Spleen (tissue), 11 donors: ENCODE measurements around the gene SLC44A4. TPM values are rescaled to one million over a fixed set of nuclear protein-coding genes. Genes with fewer than 3 reads are reported as not detected.
"Not testable (repeated sequence)": the region's sequence is repeated elsewhere in the genome, so short reads cannot be mapped to it uniquely, and the experiment has no call there.

Experiments
- DNase-seq: peaks from one replicate; pipeline ENCODE4 v3.0.0-alpha.2; 2020
- H3K27ac ChIP-seq, 8 donors: fragments of 200-600 bp; sonication (generic) in 7 of 8; 1 replicate in 4 of 8; 2 replicates in 4 of 8; pipeline versions ENCODE4 v1.5.0 to v1.8.0; 2016 to 2021; ENCODE audit warnings: inconsistent platforms in 4 of 8, mild to moderate bottlenecking in 4 of 8, moderate library complexity in 1 of 8
- H3K27me3 ChIP-seq, 7 donors: fragments of 200-600 bp; sonication (generic) in 6 of 7; replicated peaks in 1 of 7; 1 replicate in 4 of 7; 2 replicates in 3 of 7; pipeline versions ENCODE4 v1.5.0 to v1.8.0; 2016 to 2021; ENCODE audit warnings: inconsistent platforms in 3 of 7, mild to moderate bottlenecking in 1 of 7
- H3K36me3 ChIP-seq, 6 donors: fragments of 200-600 bp; sonication (generic) in 5 of 6; 1 replicate in 4 of 6; 2 replicates in 2 of 6; pipeline versions ENCODE4 v1.5.0 to v1.8.0; 2016 to 2021; ENCODE audit warnings: inconsistent platforms in 2 of 6
- H3K4me1 ChIP-seq, 6 donors: fragments of 200-600 bp; sonication (generic) in 5 of 6; 1 replicate in 3 of 6; 2 replicates in 3 of 6; pipeline versions ENCODE4 v1.5.0 to v1.8.0; 2016 to 2021; ENCODE audit warnings: inconsistent platforms in 3 of 6
- H3K4me3 ChIP-seq, 8 donors: fragments of 200-600 bp; sonication (generic) in 7 of 8; 1 replicate in 4 of 8; 2 replicates in 4 of 8; pipeline versions ENCODE4 v1.5.0 to v1.8.0; 2016 to 2021; ENCODE audit warnings: inconsistent platforms in 4 of 8, mild to moderate bottlenecking in 4 of 8, moderate library complexity in 2 of 8
- H3K9me3 ChIP-seq, 8 donors: fragments of 200-600 bp; sonication (generic) in 7 of 8; 1 replicate in 4 of 8; 2 replicates in 4 of 8; pipeline versions ENCODE4 v1.5.0 to v1.8.0; 2016 to 2021; ENCODE audit warnings: inconsistent platforms in 4 of 8
- POLR2A ChIP-seq, 3 donors: fragments of 450-650 bp; IDR thresholded peaks; one replicate each; pipeline ENCODE4 v1.5.1; 2017; ENCODE audit warnings: antibody characterized with exemption in 3 of 3, mild to moderate bottlenecking in 1 of 3
- POLR2AphosphoS5 ChIP-seq, 3 donors: sonication (generic); formaldehyde crosslinking; IDR thresholded peaks; one replicate each; pipeline ENCODE4 v1.5.1; 2017; ENCODE audit warnings: antibody characterized with exemption in 3 of 3
- WGBS, 5 donors: extraction: QIAGEN DNeasy Blood & Tissue Kit in 3 of 5; methylation state at CpG; one replicate each; pipeline versions ENCODE4 v1.1.5 to v1.1.7; 2013 to 2018; 5-methylcytosine and 5-hydroxymethylcytosine counted together
- intact Hi-C: fragments of 100-400 bp; cut with DNase I; formaldehyde crosslinking; loops from one replicate; pipeline ENCODE4 v1.15.0; 2023; ENCODE audit warnings: low total_unique reads
- polyA plus RNA-seq, 3 donors: library from polyadenylated mRNA; stranded (reverse); fragments of 200-250 nt; gene quantifications; one replicate each; pipeline ENCODE4 v1.2.1, GENCODE V29; 2013
- total RNA-seq, 7 donors: library from RNA; depleted of rRNA in 3 of 7; stranded (reverse); fragments of >200 nt in 3 of 7; fragmentation: NEBNext Ultra II Directional in 4 of 7; extraction: Animal tissue kit (Norgen Biotek cat#: 25700) in 4 of 7; gene quantifications; one replicate each; pipeline versions ENCODE4 v1.1.0 to v1.2.1, GENCODE V29; 2016 to 2021
- TF ChIP-seq, protein P1 (sequence below), 11 experiments: fragments of 200-600 bp in 7 of 11; fragments of 450-650 bp in 4 of 11; sonication (generic) in 4 of 11; IDR thresholded peaks in 8 of 11; conservative IDR thresholded peaks in 3 of 11; 1 replicate in 7 of 11; 2 replicates in 4 of 11; pipeline versions ENCODE4 v1.4.0 to v1.8.0; 2016 to 2021; ENCODE audit warnings: antibody characterized with exemption in 11 of 11, inconsistent platforms in 4 of 11, mild to moderate bottlenecking in 1 of 11
- donor health status: healthy with polysubstance abuse.
- donor health status: DM: no; HTN: no; CAD: no; lungs with moderate emphysema.
- donor health status: DM: no; HTN: no; CAD: no.
- donor health status: Bipolar disorder and iron deficiency.
- donor health status: healthy.
- donor health status: DM: no; HTN: no; CAD: no.
- donor health status: DM: yes; HTN: yes; CAD: no.

The SLC44A4 gene
- total and polyA plus RNA-seq, 10 donors = 0.20 to 5.9 (median 2.6) TPM

DNA sequence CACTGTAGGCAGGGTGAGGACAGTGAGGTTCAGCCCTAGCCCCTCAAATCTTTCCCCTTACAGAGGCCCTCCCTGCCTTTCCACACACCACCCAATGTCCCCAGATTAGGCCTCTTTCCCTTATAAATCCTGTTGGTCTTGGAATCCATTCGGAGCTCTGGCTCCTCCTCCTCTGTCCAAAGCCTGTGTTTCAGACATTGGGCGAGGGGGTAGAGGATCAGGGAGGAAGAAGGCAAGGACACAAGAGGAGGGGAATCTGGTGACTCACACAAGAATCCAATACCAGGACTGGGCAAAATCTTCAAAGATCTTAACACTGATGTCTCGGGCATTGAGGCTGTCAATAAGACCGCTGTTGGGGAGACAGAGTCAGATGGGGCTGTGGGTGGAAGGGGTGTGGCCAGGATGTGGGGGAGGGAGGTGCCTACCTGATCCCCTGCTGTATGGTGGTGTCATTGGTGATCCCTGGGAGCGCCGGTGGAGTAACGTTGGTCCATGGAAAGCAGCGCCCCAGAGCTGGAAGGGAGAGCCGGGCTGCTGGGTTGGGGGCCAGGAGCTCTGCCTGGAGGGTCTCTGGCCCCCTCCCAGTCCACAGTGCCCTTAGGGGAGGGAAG lies 7.6 kb downstream of the SLC44A4 start:
- Histone ChIP-seq H3K27ac (peak overlapping the region in 3 of 8 donors; percentile 17 to 57 (median 44)), H3K4me1 (peaks cover 0 to 20% (median 0%) of the 10 kb centered on the region in 6 donors), H3K36me3 (no peaks in the 10 kb centered on the region), H3K4me3 (no peak overlapping the region), H3K27me3 (no peaks in the 10 kb centered on the region), H3K9me3 (no peaks in the 10 kb centered on the region)
- TF ChIP-seq, protein P1, sequence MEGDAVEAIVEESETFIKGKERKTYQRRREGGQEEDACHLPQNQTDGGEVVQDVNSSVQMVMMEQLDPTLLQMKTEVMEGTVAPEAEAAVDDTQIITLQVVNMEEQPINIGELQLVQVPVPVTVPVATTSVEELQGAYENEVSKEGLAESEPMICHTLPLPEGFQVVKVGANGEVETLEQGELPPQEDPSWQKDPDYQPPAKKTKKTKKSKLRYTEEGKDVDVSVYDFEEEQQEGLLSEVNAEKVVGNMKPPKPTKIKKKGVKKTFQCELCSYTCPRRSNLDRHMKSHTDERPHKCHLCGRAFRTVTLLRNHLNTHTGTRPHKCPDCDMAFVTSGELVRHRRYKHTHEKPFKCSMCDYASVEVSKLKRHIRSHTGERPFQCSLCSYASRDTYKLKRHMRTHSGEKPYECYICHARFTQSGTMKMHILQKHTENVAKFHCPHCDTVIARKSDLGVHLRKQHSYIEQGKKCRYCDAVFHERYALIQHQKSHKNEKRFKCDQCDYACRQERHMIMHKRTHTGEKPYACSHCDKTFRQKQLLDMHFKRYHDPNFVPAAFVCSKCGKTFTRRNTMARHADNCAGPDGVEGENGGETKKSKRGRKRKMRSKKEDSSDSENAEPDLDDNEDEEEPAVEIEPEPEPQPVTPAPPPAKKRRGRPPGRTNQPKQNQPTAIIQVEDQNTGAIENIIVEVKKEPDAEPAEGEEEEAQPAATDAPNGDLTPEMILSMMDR (IDR thresholded peaks at IDR 0.05 in 8 of 11, conservative IDR thresholded peaks at IDR 0.05 in 3 of 11) = no peak
- no peak for TF ChIP-seq POLR2A (IDR thresholded peaks at IDR 0.05)
- no peak for TF ChIP-seq POLR2AphosphoS5 (IDR thresholded peaks at IDR 0.05)
- intact Hi-C loops = no loop called here
- DNase-seq = no peak
- 64 to 71% (median 69%) methylated on average over 9 of the region's 9 CpGs for WGBS, 5 donors

DNA sequence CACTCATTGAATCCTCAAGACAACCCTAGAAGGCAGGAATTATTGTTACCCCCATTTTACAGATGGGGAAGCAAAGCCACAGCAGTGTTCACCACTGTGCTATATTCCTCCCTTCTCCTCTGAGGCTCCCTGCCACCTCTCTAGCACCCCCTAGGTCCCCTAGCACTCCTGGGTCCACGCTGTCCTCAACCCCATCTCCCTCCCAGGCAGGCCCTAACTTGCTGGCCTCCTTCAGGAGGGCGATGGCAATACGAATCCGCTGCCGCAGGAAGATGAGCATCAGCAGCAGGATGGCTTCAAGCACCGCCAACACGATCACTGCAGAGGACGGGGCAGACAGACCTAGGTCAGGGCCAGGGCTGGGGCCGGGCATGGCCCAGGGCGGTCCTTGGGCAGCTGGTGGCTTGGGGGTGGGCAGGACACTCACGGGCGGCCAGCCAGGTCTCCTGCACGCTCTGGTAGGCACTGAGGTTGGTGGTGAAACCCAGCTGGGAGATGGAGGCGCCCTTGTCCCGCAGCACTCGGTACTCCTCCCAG lies 8.3 kb downstream of the SLC44A4 start:
- no peaks in the 10 kb centered on the region for H3K27me3 ChIP-seq
- intact Hi-C loops = no loop called here
- H3K4me1 ChIP-seq = peaks cover 0 to 16% (median 0%) of the 10 kb centered on the region in 6 donors
- H3K27ac ChIP-seq = peak overlapping the region in 3 of 8 donors; percentile 17 to 57 (median 44)
- H3K9me3 ChIP-seq = no peaks in the 10 kb centered on the region
- H3K4me3 ChIP-seq = no peak overlapping the region
- no peaks in the 10 kb centered on the region for H3K36me3 ChIP-seq
- no peak for DNase-seq
- WGBS, 5 donors = 46 to 77% (median 65%) methylated on average over 12 to 16 of the region's 16 CpGs
- TF ChIP-seq, protein P1 (IDR thresholded peaks at IDR 0.05 in 8 of 11, conservative IDR thresholded peaks at IDR 0.05 in 3 of 11) = no peak
- peak in 2 of 3 donors; percentile 59 to 69 for TF ChIP-seq POLR2AphosphoS5 (IDR thresholded peaks at IDR 0.05)

DNA sequence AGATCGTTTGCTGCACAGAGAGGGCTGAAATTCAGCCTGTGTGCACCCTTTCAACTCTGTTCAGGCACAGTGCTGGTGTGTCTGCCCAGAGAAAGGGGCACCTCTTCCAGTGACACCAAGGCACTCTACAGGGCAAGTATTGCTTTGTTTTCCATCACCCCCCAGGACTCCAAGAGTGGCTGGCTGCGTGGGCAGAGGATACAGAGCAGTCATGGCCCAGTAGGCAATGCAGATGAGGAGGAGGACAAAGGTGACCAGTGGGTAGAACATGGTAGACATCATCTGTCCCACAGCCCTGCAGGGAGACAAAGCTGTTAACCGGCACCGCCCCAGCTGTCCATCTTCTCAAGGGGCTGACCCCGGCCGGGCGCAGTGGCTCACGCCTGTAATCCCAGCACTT lies 9.5 kb downstream of the SLC44A4 start:
- intact Hi-C loops = no loop called here
- WGBS, 5 donors = 81 to 86% (median 83%) methylated on average over 7 to 8 of the region's 8 CpGs
- peaks cover 0 to 21% (median 3%) of the 10 kb centered on the region in 6 donors for H3K4me1 ChIP-seq
- no peaks in the 10 kb centered on the region for H3K27me3 ChIP-seq
- no peaks in the 10 kb centered on the region for H3K36me3 ChIP-seq
- no peak overlapping the region for H3K27ac ChIP-seq
- H3K9me3 ChIP-seq = no peaks in the 10 kb centered on the region
- H3K4me3 ChIP-seq = no peak overlapping the region
- TF ChIP-seq, protein P1 (IDR thresholded peaks at IDR 0.05 in 8 of 11, conservative IDR thresholded peaks at IDR 0.05 in 3 of 11) = no peak
- TF ChIP-seq POLR2AphosphoS5 (IDR thresholded peaks at IDR 0.05) (no peak), POLR2A (IDR thresholded peaks at IDR 0.05) (no peak)
- DNase-seq = no peak

DNA sequence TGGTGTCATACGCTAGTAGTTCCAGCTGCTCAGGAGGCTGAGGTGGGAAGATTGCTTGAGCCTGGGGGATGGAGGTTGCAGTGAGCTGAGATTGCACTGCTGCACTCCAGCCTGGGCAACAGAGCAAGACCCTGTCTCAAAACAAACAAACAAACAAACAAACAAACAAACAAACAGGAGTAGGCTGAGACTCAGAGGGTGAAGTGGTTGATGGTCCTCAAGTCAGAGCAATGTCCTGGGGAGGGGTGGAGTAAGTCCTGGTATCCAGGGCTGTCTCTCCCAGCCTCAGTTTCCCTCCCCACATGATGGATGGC lies 10.2 kb downstream of the SLC44A4 start:
- H3K4me3 ChIP-seq, intact Hi-C loops, H3K27me3 ChIP-seq, DNase-seq, H3K27ac ChIP-seq, H3K9me3 ChIP-seq, H3K36me3 ChIP-seq: not testable (repeated sequence)
- peaks cover 5 to 29% (median 10%) of the 10 kb centered on the region in 6 donors for H3K4me1 ChIP-seq
- WGBS, 5 donors = 79 to 98% (median 92%) methylated on average over 1 of the region's 1 CpG
